NK-92 (cell line): ENCODE measurements around the gene HYCC2.
A peak's percentile ranks its signal among the peaks of the same experiment; 100 is the strongest.
"Not testable (repeated sequence)": the region's sequence is repeated elsewhere in the genome, so short reads cannot be mapped to it uniquely, and the experiment has no call there.

Experiments
- DNase-seq: peaks from one replicate; lab custom pipeline; 2025; ENCODE audit not compliant: unreplicated experiment; lab: John Stamatoyannopoulos, UW

Gene HYCC2

DNA sequence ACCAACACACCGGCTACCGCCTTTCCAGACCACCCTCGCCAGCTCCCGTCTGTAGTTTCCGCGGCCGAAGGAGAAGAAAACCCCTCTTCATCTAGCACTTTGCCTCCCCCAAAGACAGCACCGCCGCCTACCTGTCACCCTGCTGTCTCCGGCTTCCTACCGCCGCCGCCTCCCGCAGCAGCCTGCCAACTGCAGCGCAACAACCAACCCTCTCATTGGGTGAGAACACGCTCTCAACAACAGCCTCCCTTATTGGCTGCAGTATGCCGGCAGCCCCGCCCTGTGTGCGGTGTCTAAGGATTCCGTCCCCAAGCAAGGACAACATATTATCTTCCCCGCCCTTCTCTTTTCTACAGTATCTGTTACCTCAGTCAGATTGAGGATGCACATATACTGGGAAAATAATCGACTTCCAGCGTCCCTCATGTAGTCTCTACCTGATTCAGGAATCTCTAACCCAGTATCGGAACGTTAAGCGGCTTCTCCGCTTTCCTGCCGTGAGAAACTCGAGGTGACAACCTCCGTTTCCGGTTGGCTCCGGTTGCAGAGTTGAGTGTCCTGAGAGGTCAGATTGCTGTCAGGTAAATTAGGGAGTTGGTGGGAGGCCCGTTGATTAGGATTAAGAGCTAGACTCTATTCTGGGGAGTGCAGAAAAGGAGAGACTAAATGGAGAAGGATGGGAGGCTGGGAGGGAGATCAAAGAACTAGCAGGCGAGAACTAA lies at the start of gene HYCC2, which contains the start of gene NDUFB3:
Gene HYCC2 (minus strand): TSS at position 193 of the 722 bp plus-strand sequence. CDS start 47,662 bp downstream, outside the sequence.
Gene NDUFB3 (plus strand): TSS at position 523 of the 722 bp plus-strand sequence. CDS start 6,882 bp downstream, outside the sequence.
- peak; percentile 52 for DNase-seq

DNA sequence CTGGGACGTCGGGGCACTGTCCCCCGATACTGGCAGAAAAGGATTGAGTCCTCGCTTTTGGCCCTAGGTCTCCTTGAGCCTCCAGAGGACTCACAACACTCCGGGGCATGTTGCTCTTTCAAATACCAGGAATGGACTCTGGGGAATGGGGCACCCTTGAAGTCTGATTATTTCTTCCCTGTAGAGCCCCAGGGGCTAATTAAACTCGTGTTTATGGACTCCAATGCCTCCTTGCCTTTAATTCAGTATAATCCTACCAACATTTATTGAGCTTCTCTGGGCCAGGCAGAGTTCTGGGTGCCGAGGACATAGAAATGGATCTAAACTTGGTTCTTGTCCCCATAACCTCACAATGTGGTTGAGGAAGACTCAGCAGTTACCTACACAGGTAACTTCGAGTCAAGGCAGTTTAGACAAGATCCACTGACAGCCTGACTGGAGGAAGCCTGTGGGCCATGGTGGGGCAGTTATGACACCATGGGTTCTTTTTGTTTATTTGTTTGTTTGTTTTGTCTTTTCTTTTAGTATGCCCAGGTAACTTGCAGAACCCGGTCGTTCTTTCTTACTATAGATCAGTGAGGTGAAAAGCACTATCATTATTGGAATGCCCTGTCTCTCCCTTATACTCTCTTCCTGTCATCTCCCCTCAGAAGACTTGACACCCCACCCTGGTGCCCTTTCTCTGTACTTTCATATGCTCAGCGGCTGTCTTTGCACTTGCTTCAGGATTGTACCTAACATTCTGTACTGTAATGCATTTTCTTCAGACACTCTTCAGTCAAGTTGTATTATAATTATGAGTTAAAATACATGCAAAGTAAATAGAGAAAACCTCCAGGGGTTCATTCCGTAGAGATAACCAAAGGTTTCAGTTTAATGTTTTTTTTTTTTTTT lies 47.7 kb upstream of the HYCC2 start:
- DNase-seq = no peak

DNA sequence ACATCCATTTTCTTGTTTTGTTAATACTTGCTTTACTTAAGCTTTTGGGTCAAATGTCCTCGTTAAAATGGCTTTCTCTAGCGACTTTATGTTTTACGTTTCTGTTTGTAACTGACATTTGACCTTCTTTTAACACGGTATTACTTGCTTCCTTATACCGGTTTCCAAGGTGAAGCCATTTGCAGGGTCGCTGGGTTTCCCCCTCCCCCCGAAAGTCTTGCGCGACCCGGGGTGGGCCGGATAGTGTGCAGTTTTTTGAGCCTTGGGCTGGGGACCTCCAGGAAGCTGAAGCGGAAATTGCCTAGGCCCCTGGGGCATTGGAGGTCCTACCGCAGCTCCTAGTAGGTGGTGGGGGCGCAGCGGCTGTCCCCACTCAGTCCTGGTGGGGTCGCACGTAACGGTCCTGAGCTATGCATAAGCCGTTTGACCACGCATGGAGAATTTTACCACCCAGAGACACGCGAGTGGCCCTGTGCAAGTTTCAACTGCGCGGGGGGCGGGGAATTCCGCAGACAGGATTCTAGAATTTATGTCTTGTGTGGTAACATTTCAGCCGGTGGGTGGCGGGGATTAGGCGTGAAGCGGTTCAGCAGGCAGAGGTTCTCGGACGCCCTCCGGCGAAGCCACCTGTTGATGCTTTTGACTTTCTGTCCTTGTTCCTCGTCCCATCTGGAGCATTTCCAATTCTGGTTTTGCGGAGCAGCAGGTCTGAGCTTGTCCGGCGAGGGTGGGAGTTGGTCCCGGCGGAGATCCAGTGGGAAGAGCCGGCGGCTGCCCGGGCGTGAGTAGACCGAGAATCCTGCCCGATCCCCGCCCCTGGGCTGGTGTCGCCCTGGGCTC lies 46.9 kb upstream of the HYCC2 start:
- DNase-seq = peak; percentile 44

DNA sequence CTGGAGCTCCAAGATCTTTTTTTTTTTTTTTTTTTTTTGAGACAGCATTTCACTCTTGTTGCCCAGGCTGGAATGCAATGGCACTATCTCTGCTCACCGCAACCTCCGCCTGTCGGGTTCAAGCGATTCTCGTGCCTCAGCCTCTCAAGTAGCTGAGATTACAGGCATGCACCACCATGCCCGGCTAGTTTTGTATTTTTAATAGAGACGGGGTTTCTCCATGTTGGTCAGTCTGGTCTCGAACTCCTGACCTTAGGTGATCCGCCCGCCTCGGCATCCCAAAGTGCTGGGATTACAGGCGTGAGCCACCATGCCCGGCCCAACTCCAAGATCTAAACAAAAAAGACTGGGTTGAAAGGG lies 46.2 kb upstream of the HYCC2 start:
- not testable (repeated sequence) for DNase-seq

DNA sequence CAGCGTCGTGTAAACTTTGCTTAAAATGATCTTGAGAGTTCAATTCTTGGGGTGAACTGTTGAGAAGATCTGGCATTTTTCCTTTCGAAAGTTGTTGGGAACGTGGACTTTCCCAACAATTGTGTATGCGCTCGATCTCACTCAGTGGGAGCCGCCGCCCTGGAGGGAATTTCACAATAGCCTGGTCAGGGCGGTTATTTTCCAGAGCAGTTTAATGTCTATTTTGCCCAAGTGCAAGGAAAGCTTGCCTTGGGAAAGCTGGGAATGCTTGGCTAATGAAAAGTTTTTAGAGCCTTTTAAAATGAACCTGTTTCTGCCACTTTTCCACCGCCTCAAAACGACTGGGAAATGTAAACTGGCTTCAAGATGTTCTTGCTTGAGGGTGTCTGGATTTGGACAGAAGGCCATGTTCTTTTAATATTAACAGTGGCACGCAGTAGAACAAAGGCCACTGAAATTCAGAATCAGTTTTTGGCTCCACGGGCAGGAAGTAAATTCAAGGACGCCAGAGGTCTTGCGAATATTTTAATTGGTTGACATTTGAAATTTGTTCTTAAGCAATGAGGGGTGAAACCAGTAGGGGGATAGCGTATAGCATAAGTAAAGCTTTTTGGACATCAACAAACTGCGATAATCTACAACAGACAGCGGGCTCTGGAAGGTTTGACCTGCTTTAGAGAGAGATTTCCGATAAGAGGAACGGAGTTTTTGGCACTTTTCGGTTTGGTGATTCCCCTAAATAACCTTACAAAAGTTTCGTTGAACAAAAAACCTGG lies 45.7 kb upstream of the HYCC2 start:
- DNase-seq = no peak

DNA sequence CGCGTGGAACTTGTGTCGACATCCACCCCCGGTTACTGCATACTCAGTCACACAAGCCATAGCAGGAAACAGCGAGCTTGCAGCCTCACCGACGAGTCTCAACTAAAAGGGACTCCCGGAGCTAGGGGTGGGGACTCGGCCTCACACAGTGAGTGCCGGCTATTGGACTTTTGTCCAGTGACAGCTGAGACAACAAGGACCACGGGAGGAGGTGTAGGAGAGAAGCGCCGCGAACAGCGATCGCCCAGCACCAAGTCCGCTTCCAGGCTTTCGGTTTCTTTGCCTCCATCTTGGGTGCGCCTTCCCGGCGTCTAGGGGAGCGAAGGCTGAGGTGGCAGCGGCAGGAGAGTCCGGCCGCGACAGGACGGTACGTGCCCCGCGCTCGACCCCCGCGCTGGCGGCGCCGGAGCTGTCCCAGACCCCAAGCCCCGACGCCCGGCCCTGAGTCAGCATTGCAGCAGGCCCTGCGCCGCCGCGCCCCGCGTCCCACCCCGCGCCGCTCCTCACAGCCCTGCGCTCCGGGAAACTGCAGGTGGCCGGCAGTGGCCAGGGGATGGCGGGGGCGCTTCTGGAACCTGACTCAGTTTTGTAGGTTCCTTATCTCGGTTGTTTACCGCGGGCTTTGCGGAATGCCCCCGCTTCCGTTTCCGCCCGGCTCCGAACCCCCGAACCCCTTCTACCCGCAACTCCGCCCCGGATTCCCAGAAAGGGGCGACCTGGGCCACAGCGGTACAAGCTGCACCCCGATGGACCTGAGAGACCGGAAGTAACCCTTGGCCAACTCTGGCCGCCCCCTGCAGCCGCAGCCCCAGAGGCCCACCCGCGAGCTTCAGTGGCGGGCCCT lies 44.9 kb upstream of the HYCC2 start, which contains the start of gene CFLAR:
Gene CFLAR (plus strand): TSS at position 50 of the 844 bp plus-strand sequence. CDS start 13,702 bp downstream, outside the sequence.
- no peak for DNase-seq

DNA sequence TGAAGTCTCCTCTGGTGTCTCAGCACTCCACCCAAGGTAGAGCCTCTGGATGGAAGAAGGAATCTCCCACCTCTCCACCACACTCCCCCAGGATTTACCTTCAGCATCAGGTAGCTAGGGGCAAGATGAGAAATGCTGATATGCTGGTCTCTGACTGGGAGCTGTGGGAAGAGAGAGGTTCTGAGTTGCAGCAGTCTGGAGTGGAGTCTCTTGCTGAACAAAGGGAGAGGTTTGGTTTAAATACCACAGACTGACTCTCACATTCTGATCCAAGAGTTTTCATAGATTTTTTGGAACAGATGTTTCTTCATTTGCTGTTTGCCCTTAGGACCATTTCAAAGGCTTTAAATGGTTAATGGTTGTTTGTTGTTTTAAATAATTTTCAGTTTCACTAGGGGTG lies 43.4 kb upstream of the HYCC2 start:
- DNase-seq = no peak

DNA sequence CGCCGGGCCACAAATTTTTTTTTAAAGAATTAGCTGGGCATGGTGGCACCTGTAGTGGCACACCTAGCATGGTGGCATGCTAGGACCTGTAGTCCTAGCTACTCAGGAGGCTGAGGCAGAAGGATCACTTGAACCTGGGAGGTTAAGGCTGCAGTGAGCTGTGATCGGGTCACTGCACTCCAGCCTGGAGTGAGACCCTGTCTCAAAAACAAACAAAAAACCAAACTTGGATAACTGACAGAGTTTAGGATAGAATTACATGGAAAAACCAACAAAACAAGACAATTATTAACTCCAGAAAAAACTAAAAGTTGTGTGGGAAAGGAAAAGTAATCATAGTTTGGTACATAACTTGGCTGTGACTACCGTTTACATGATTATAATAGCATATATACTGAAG lies 42.9 kb upstream of the HYCC2 start:
- no peak for DNase-seq

DNA sequence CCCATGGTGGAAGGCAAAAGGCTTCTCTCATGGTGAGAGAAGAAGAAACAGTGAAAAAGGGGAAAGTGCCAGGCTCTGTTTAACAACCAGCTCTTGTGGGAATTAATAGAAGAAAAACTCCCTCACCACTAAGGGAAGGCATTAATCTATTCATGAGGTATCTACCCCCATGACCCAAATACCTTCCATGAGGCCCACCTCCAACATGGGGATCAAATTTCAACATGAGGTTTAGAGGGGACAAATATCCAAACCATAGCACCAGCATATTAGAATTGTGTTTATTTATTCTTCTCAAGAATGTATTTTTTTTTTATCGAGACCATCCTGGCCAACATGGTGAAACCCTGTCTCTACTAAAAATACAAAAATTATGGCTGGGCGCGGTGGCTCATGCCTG lies 39.6 kb upstream of the HYCC2 start:
- DNase-seq = no peak

DNA sequence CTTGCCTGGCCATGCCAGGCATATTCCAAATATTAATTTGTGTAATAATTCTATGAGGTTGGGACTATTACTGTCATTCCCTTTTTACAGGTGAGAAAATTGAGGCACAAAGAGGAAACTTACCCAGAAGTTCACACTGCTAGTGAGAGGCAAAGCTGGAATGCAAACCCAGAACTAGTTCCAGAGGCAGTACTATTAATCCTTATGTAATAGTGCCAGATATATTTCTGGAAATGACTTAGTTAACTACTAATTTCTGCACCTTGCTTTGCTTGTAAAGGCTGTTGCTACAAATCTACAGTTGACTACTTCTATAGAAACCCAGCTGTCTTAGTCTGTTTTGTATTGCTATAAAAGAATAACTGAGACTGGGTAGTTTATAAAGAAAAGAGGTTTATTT lies 39.1 kb upstream of the HYCC2 start:
- DNase-seq = no peak

DNA sequence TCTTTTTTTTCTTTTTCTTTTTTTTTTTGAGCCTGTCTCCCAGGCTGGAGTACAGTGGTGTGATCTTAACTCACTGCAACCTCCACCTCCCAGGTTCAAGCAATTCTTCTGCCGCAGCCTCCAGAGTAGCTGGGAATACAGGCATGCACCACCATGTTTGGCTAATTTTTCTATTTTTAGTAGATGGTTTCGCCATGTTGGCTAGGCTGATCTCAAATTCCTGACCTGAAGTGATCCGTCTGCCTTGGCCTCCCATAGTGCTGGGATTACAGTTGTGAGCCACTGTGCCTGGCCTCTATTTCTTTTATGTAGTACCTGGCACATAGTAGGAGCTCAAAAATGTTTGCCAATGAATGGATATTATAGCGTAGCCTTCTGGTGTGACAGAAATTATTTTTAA lies 37.7 kb upstream of the HYCC2 start:
- DNase-seq = no peak

DNA sequence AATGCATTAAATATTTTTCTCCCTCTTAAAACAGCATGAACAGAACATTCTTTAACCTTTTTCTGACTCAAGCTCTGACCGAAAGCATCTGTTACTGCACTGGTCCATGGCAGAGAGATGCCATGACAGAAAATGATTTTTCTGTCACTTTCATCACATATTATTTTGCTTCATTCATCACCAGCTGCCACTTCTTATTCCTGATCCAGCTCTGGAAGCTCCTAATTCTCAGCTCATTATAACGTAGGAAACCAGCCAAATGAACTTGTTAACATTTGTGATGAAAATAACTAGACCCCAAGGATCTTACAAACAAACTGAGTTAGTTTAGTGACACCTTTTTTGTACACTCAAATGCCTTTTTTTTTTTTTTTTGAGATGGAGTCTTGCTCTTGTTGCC lies 36.9 kb upstream of the HYCC2 start:
- DNase-seq = no peak

DNA sequence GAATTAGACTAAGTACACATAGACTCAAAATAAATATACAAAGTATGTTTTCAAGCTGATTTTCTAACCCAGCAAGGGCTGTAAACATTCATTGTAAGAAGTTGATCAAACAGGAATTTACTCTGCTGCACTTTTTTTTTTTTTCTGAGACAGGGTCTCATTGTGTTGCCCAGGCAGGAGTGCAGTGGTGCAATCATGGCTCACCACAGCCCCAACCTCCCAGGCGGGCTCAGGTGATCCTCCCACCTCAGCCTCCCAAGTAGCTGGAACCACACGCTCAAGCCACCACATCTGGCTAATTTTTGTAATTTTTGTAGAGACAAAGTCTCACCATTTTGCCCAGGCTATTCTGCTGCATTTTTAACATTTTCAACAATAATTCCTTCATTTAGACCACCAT lies 36.2 kb upstream of the HYCC2 start:
- no peak for DNase-seq

DNA sequence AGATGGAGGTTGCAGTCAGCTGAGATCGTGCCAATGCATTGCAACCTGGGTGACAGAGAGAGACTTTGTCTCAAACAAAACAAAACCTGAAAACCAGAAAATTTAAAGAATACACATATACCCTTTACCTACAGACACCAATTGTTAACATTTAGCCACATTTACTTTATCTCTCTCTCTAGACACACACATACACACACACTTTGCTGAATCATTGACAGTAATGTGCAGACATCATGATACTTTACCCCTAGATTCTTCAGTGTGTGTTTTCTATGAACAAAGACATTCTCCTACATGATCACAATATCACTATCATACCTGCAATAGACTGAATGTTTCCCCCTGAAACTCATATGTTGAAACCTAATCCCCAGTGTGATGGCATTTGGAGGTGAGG lies 34.3 kb upstream of the HYCC2 start:
- DNase-seq = no peak

DNA sequence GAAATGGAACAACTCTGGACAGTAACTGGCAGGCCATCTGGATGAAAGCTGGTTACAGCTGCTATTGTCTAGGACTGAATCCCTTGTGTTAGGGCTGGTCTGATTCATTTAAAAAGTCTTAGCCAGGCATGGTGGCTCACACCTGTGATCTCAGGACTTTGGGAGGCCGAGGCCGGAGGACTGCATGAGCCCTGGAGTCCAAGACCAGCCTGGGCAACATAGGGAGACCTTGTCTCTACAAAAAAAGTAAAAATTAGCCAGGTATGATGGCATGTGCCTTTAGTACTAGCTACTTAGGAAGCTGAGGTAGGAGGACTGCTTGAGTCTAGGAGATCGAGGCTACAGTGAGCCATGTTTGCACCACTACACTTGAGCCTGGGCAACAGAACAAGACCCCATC lies 29.0 kb upstream of the HYCC2 start:
- no peak for DNase-seq

DNA sequence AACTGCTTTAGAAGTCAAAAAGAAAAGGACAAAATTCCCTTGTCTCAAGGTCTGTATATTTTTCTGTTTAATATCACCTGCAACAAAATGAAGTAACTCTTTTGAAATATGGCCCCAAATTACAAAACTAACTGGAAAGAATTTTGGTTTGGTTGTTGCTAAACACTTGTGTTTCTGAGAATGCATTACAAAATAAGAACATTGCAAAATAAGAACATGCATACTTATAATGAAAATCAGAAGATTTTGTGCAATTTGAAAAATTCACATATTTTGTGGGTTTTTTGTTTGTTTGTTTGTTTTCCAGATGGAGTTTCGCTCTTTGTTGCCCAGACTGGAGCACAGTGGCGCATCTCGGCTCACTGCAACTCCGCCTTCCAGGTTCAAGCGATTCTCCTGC lies 22.1 kb upstream of the HYCC2 start:
- DNase-seq = no peak

DNA sequence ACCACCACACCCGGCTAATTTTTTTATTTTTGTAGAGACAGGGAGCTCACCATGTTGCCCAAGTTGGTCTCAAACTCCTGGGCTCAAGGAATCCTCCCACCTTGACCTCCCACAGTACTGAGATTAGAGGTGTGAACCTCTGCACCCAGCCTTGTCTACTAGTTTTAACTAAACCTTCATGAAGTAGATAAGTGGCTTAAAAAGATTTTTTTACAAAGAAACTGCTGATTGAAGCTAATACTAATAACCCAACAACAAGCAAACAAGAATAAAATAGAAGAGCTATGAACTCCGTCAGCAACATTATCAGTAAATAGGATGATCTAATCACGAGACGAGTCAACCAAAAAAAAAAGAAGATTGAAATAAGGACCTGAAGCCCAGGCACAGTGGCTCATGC lies 19.1 kb upstream of the HYCC2 start:
- no peak for DNase-seq

DNA sequence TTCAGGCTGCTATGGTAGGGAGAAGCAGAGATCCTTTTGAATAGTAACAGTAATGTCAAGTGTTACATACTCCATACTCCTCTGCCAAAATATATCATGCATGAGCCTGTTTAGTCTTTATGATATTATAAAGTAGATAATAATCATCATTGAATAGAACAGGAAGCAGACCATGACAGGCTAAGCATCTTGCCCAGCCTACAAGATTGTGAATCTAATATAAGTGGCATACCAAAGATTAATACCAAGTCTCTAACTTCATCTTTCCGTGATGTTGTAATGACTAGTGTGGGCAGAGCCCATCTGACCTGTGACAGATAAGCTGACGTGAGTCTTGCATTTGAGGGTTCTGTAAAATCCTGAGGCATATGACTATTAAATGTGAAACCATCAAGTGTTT lies 13.4 kb upstream of the HYCC2 start:
- no peak for DNase-seq

DNA sequence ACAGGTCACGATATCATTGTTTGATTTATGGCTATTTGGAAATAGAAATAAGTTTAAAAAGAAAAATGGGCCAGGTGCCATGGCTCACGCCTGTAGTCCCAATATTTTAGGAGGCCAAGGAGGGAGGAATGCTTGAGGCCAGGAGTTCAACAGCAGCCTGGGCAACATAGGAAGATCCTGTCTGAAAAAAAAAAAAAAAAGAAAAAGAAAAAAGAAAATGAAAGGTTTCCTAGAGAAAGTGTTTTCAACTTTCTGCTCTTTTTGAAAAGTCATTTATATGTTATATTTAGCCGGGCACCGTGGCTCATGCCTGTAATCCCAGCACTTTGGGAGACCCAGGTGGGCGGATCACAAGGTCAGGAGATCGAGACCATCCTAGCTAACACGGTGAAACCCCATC lies 3.5 kb upstream of the HYCC2 start:
- no peak for DNase-seq

DNA sequence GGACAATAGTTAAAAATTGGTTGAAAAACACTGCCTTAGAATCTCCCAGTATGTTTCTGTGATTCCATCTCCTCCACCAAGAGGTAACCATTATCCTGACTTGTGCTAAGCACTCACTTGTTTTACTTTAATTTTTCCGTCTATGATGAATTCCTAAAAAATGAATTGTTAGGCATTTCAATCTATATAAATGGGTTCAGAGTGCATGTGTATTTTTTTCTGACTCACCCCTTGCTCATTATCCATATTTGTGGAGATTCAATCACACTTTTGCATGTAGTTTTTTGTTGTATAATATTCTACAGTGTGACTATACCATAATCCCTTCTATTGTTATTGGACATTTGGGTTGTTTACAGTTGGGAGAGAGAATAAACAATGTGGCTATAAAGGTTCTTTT lies 1.6 kb upstream of the HYCC2 start:
- DNase-seq = no peak
